HG03060 (cell line): Measurements from ENCODE around the gene ZNF189.
"Not testable (repeated sequence)": the region's sequence is repeated elsewhere in the genome, so short reads cannot be mapped to it uniquely, and the experiment has no call there.

Experiments
- ATAC-seq: cut with Tn5 transposase; IDR thresholded peaks from one replicate; pipeline ENCODE4 v1.9.1; 2021; ENCODE audit warnings: low read depth, moderate number of reproducible peaks; ENCODE audit not compliant: unreplicated experiment

ZNF189 gene

DNA sequence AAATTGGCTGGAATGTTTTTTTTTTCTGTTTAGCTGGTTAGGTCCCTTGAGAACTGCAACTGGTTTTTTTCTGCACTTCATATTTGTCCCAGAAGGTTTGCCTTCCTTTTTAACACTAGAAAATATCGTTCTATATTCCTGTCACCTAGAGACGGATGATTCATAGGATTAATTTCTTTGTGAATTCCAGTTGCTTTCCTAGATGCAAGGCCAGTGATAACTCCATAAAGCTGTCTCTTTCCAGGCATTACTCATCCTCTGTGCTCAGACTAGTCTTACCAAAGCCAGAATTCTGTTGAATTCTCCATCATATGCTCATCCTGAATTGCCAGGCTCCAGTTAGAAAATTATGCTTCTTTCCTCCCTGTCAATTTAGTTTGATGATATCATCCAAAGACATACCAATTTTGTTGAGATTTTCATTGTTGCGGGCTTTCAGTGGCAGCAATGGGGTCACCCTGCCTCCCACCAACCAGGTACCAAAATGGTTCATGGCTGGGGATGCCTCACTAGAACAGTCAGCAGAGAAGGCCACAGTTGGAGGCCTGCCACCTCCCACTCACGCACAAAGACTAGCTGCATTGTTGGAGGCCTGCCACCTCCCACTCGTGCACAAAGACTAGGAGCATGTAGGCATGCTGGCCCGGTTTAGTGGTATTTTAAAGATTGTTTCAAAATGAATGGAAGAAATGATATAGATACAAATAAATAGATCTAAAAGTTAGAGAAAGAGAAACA is 22.4 kb upstream of the ZNF189 start:
- no peak for ATAC-seq

DNA sequence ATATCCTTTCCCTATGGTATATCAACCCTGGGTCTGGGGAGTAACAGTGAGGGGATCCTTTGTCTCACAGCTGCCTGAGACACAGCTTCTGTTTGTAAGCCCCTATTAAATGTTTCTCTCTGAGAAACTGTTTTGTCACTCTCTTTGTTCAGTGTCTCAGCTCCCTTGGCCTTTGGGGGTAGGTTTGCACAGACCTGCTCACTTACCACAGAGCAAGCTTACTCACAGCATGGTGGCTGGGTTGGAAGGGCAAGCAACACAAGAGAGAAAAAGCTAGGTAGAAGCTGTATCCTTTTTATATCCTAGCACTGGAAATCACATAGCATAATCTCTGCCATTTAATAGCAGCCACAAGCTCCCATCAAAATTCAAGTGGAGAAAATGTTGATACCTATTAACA is 18.4 kb upstream of the ZNF189 start:
- no peak for ATAC-seq

DNA sequence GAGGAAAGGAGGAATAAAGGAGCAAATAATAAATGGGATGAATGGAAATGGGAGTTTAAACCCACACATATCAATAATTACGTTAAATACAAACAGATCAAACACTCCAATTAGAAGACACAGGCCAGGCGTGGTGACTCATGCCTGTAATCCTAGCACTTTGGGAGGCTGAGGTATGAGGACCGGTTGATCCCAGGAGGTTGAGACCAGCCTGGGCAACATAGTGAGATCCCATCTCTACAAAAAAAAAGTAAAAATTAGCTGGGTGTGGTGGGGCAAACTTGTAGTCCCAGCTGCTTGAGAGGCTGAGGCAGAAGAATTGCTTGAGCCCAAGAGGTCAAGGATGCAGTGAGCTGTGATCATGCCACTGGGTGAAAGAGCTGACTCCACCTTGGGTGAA is 17.5 kb upstream of the ZNF189 start:
- no peak for ATAC-seq

DNA sequence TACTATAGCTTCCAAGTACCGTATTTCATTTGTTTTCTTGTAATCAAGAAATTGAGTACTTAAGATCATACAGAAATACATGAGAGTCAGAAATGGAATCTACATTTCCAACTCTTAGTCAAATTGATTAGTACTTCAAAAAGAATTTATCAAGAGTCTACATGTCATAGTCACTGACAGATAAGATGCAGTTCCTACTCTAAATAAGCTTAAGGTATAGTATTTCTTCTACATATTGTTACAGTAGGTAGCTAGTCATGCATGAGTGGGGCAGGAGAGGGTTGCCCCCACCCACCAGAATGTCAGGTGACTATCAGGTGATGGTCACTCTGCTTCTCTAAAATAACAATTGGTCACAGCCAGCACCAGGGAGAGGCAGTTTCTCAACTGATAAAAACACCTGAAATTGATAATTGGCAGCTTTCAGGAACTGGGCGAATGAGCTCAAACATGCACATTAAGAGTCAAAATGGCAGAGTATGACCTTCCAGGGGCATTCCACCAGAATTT is 16.8 kb upstream of the ZNF189 start:
- ATAC-seq = no peak

DNA sequence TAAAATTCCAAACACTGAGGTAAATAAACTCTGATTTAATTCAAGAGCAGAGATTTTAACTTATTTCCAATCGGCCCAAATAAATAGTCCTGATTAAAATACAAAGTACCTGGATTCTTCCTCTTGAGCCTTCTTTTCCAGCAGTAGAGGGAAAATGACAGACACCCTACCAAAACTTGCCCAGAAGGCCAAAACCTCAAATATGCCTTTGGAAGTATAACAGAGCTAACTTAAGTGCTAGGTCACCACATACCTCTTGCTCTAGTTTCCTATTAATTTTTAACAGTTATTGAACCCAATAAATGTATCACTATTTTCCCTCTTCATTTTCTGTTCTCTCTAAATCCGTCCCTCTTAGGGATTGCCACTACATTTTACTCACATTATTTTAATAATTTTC is 15.3 kb upstream of the ZNF189 start:
- ATAC-seq = no peak

DNA sequence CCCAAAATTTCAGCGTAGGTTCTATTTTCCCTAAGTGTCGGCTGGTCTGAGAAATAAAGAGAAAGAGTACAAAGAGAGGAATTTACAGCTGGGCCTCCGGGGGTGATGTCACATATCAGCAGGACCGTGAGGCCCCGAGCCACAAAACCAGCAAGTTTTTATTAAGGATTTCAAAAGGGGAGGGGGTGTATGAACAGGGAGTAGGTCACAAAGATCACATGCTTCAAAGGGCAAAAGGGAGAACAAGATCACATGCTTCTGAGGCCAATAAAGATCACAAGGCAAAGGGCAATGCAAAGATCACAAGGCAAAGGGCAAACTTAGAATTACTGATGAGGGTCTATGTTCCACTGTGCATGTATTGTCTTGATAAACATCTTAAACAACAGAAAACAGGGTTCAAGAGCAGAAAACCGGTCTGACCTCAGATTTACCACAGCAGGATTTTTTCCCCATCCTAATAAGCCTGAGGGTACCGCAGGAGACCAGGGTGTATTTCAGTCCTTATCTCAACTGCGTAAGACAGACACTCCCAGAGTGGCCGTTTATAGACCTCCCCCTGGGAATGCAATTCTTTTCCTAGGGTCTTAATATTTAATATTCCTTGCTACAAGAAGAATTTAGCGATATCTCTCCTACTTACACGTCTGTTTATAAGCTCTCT is 13.6 kb upstream of the ZNF189 start, which contains the start of gene BAAT:
BAAT (minus strand) TSS at position 134 of the 664 bp plus-strand sequence. CDS start 13,602 bp downstream, outside the sequence.
- ATAC-seq = not testable (repeated sequence)

DNA sequence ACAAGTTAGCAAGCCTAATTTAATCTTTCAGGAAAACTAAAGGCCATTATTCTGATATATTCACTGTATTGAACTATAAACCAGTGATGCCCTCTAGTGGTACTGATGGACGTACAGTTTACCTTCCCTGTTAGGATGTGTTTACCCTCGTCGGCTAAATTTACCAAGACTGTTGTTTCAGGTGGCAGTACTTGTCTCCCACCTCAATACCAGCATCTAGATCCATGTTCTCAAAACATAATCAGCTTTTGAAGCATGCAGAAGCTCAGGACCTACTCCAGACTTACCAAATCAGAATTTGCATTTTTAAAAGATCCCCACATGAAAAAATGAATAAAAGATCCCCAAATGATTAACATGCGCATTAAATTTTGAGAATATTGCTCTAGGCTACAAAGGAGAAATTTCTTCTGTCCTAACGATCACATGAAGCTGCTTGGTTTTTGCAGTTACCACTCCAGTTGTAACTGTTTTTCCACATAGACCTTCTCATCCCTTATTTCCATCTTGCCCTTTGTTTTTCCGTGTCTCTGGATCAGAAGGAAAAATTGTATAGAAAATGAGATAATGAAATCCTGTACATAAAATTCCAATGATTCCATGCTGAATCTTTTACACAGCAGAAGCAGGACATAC is 10.7 kb upstream of the ZNF189 start:
- peak; percentile 78 for ATAC-seq

DNA sequence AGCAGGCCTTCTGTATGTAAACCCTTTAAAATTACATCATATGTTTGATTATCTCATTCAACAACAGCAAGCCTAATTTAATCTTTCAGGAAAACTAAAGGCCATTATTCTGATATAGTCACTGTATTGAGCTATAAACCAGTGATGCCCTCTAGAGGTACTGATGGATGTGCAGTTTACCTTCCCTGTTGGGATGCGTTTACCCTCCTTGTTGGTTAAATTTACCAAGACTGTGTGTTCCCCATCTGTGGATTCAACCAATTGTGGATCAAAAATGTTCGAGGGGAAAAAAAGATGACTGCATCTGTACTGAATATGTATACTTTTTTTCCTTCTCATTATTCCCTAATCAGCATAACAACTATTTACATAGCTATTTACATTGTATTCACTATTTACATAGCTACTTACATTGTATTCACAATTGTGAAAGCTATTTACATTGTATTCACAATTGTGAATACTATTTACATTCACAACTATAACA is 10.1 kb upstream of the ZNF189 start:
- no peak for ATAC-seq

DNA sequence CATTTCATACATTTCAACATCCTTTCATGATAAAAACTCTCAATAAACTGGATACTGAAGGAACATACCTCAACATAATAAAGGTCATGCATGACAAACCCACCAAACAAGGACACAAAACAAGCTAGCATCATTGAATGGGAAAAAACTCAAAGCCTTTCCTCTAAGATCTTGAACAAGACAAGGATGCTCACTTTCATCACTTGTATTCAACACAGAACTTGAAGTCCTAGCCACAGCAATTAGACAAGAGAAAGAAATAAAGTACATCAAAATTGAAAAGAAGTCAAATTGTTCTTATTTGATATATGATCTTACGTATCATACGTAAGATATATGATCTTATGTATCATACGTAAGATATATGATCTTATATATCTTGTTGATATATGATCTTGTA is 5.5 kb upstream of the ZNF189 start:
- no peak for ATAC-seq

DNA sequence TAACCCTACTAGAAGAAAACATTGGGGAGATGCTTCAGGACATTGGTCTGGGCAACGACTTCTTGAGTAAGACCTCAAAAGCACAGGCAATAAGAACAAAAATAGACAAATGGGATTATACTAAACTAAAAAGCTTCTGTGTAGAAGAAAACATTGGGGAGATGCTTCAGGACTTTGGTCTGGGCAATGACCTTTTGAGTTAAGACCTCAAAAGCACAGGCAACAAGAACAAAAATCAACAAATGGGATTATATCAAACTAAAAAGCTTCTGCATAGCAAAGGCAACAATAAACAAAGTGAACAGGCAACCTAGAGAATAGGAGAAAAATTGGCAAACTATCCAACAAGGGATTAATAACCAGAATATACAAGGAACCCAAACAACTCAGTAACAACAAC is 4.0 kb upstream of the ZNF189 start:
- ATAC-seq = no peak

DNA sequence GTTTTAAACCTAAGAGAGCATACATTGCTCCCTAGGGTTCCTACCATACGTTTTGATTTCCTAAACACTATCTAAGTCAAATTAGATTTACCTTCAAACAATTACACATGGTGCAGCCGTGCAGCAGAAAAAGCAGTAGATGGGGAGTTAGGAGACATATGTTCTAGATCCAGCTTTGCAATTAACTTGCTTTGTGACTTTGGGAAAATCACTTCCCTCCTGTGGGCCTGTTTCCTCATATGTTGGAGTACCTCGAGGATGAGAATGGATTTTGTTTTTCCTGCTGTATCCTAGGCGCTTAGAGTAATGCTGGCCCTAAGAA is 944 bp upstream of the ZNF189 start:
- no peak for ATAC-seq

DNA sequence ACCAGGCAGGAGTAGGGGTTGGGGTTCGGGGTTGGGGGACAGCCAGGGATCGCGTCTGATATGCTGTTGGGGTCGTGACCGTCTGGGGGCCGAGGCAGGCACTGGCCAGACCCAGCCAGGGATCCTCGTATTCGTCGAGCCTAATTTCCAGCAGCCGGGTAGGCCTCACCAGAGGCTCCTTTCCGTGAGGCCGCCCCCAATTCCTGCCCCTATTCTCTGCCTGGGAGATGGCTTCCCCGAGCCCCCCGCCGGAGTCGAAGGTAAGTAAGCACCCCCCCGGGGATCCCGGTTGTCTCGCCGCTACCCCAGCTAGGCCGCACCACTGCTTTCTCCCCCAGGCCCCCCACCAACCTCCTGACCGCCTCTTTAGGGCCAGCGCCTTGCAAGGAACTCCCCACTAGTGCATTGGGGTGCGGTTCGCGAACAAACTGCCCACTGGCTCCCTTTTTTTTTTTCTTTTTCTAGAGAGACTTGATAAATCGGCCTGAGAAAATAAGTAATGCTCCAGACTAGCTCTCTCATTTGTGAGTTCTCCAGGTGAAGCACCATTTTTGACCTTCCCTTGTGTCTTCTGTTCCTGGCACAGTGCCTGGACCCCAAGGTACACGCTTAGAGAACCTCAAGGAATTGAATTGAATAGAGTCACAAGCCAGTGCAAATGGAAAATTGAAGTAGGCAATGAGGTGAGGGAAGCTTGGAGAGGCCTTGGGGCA is 435 bp downstream of the ZNF189 start:
- ATAC-seq = no peak

DNA sequence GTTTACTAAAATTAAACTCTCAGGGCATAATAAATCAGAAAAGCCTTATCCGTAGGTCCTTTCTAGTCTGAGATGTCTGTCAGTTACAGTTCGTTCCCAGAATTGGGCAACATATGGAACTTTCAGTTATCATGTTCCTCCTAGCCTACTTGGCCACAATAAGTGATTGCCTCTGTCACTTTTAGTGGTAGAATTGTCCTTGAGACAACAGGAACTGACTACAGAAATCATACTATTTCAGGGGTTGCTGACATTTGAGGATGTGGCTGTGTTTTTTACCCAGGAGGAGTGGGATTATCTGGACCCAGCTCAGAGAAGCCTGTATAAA is 956 bp downstream of the ZNF189 start:
- ATAC-seq = no peak

DNA sequence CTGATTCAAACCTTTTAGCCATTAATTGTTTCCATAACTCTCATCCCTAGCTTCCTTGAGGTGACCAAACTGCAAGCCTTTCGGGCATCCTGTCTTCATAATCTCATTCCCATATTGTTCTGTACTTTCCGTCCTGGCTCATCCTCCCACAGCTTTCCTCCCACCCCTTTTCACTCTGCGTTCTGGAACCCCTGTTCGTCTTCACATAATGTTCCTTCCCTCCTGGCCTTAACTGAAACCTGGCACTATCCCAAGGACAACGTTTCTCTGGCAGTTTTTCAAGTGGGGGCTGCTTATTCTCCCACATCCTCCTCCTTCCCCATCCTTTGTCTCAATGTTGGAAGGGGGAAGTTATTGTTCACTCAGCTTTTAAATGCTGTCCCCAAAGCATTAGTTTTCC is 1.5 kb downstream of the ZNF189 start:
- ATAC-seq = no peak

DNA sequence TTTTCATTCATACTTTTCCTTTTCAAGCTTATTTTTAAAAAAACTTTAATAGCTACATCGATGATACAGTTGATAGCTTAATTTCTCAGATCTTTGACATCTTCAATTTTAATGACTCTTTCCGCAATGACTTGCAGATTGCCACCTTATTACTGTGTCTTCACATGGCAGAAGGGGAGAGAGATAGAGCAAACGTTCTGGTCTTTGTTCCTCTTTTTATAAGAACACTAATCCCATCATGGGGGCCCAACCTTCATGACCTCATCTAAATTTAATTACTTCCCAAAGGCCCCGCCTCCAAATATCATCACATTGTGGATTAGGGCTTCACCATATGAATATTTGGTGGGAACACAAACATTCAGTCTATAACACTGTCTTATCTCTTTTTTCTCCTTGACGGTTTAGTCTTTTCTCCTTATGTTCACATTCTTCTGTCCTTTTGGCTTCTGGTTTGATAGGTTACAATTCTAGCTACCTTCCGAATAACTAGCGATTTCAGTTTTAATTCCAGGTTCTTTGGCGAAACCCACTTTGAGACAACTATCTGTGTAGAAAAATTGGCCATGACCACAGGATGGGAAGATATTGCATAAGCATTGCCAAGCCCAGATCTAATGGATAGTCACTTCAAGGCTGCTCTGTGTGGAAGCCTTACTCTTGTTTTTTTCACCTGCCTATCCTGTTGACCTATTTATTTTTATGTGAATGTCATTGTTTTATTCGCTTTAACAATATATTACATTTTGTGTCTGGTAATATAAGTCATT is 5.0 kb downstream of the ZNF189 start:
- no peak for ATAC-seq

DNA sequence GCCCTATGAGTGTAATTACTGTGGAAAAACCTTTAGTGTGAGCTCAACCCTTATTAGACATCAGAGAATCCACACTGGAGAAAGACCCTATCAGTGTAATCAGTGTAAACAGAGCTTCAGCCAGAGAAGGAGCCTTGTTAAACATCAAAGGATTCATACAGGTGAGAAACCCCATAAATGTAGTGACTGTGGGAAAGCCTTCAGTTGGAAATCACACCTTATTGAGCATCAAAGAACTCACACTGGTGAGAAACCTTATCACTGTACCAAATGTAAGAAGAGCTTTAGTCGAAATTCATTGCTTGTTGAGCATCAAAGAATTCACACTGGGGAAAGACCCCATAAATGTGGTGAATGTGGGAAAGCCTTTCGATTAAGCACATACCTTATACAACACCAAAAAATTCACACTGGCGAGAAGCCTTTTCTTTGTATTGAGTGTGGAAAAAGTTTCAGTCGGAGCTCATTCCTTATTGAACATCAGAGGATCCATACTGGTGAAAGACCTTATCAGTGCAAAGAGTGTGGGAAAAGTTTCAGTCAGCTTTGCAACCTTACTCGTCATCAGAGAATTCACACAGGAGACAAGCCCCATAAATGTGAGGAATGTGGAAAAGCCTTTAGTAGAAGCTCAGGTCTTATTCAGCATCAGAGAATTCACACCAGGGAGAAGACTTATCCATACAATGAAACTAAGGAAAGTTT is 9.9 kb downstream of the ZNF189 start:
- ATAC-seq = no peak

DNA sequence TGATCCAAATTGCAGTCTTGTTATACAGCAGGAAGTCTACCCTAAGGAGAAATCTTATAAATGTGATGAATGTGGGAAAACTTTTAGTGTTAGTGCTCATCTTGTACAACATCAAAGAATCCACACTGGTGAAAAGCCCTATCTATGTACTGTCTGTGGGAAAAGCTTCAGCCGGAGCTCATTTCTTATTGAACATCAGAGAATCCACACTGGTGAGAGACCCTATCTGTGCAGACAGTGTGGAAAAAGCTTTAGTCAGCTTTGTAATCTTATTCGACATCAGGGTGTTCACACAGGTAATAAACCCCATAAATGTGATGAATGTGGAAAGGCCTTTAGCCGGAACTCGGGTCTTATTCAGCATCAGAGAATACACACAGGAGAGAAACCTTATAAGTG is 10.4 kb downstream of the ZNF189 start:
- no peak for ATAC-seq

DNA sequence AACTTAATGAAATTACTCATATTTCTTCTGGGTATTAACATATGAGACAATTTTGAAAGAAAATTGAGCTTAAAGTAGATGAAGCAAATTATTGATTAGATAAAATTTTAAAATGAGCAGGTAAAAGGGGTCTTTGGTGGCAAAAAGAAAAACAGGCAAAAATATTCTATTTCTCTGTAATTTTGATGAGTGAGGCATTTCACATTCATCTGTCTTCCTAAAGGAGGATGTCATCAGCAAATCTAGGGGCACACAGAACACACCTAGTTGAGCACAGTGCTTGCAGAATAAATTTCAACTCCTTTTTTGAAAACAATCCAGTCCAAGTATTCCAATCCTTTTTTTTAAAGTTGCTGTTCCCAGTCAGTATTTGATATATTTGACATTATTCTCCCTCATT is 16.2 kb downstream of the ZNF189 start:
- no peak for ATAC-seq

DNA sequence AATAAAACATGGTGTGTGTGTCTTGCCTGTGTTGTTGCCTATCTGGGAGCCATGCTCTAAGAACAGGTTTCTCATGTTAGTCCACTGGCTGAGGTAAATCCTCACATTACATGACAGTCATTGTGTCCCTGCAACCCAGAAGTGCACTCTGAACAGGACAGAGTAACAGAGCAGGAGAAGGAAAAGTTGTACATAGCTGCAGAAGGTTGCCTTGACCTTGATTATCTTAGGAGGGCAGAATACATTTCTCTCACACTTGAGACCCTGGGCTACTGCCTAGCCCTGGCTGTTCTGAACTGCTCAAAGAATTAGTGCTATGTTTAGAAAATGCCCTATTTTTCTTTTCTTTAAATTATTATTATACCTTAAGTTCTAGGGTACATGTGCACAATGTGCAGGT is 16.9 kb downstream of the ZNF189 start:
- ATAC-seq = no peak

DNA sequence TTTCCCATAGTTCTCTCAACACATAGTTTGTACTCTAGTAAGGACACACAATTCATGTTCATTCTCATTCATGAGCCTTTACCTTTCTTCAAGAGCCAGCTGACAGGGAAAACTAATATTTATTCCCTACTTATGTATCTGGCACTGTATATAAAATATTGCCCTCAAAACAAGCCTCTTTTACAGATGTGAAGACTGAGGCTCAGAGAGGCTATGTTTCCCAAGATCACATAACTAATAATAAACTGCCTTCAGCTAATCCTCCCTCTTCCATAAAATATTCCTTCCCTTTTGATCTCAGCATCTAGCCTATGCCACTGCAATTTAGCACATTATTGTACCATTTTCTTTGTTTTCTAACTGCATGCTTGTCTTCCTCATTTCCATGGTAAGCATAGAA is 18.7 kb downstream of the ZNF189 start:
- no peak for ATAC-seq
